ENCODE measurements around the gene ZNF212.

ZNF212 gene

DNA sequence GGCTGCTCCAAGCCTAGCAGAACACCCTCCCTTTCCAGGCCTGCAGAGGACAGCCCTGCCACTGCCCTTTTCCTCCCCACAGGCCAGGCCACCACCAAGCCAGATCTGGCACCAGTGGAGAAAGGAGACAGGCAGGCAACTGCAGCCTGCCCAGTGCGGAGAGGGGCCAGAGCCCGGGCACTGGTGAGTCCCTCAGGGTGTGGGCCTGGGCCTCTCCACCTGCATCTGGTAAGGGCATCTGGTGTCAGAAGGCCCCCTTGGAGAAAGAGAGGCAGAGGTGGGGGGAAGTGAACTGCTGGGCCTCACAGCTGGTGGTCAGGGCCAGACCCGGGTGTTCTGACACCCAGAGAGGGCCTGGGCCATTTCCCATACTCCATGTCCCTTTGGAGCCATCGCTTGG, 50.4 kb downstream of the ZNF212 start:
- no peak for DNase-seq

DNA sequence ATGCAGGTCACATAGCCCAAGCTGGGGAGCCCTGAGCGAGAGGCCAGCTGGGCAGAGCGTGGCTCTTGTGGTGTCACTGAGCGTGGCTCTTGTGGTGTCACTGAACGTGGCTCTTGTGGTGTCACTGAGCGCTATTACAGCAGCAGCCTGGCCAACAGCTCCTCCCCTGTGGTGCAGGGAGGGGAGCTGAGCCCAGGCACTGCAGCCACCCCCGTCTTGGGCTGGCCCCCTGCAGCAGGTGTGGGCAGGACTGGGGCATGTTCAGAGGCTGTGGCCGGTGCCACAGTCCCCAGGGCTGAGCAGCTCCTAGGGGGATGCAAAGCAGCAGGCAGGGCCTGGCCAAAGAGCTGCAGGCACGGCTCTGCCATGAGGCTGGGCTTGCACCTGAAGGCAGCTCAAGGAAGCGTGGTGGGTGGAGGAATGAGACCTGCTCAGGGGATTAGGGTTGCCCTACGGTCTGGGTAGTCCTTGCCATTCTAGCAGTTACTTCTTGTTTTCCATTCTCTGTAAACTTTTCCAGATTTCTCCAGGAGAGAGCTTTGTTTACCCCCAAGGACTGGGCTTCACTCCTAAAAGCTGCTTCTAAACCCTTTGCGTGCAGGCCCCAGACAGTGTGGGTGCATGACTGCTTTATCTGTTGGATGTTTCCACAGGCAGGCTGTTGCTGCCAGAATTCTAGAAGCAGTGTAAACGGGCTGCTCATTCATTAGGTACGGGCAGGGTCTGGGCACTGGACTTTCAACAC, 51.8 kb downstream of the ZNF212 start:
- DNase-seq: no peak

- no peak for DNase-seq
Observed at GRCh38 chr7:149291781-149292461, 52.5 kb downstream of the ZNF212 start.

GRCh38 chr7:149292462-149292823, 53.0 kb downstream of the ZNF212 start:
- no peak for DNase-seq

GRCh38 chr7:149293338-149293737, 53.9 kb downstream of the ZNF212 start:
- DNase-seq: no peak

DNA sequence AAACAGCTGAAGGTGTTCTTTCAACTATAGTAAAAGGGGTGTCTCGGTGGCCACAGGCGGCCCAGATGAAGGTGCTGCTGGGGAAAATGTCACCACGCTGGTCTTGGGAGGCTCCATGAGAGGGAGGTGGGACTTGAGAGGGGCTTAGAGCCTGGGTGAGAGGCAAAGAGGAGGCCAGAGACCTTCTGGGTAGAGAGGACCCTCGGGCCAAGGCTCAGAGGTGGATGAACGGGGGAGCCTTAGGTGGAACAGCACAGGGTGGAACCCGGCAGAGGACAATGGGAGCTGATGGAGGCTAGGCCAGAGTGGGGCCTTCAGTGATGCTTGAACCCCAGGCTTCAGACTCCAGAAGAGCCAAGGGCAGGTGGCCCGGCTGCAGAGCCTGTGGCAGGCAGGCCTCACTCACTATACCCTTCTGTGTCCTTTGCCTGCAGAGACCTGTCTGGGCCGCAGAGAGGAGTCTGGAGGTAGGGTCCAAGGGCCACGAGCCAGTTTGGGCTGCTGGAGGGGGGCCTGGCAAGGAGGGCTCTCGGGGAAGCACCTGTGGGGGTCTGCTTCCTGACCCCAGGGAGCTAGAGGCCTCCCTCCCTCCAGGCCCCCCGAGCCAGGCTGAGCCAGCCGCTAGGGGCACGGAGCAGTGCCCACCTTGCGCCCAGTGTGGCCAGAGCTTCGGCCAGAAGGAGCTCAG, 54.6 kb downstream of the ZNF212 start:
- DNase-seq: no peak

DNA sequence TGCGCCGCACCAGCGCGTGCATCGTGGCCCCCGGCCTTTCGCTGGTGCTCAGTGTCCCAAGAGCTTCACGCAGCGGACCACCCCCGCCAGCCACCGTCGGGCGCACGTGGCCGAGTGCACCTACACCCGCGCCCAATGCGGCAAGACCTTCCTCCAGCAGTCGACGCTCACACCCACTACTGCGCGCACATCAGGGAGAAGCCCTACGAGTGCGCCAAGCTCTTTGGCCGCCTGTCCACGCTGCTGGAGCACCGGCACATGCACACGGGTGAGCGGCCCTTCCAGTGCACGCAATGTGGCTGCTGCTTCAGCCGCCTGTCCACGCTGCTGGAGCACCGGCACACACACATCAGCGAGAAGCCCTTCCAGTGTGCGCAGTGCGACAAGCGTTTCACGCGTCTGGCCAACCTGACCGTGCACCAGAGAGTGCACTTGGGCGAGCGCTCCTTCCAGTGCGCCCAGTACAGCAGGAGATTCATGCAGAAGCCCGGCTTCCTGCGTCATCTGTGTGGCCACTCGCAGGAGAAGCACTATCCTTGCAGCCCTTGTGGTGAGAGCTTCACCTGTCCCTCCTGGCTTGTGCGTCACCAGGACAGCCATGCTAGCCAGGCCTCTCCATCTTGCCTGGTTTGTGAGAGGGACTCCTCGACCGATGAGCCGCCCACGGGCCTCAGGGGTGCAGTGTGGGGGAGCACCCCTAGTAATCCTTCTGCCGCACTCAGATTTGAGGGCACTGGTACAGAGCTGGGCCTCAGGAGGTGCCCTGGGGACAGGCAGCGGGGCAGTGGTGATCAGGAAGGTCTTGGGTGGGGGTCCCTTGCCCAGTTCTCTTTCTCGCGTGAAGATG, 55.4 kb downstream of the ZNF212 start:
- DNase-seq: no peak

- DNase-seq: no peak
Observed at GRCh38 chr7:149295481-149295850, 56.0 kb downstream of the ZNF212 start.

GRCh38 chr7:149296368-149296767, 56.9 kb downstream of the ZNF212 start:
- DNase-seq: no peak

- DNase-seq: no peak
Observed at GRCh38 chr7:149297034-149297755, 57.7 kb downstream of the ZNF212 start.

DNA sequence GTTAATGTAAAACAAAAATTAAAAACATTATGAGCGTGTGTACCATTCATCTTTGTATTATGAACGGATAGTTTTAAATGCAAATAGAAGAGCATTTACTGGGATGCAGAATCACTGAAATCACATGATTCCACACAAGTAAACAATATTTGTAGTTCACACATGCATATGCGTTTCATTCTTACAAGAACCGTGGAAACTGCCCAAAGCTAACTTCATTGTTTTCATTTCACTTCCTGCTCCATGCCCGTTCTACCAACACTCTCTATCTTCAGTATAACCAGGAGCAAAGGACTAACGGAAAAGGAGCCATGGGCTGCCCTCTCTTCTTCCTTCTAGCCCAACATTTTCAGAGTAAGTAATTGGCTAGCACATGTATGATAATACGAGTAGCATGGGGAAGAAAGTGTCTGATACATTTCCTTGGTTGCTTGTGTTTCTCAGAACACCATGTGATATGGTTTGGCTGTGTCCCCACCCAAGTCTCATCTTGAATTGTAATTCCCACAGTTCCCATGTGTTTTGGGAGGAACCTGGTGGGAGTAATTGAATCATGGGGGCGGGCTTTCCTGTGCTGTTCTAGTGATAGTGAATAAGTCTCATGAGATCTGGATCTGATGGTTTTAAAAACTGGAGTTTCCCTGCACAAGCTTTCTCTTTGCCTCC, 61.3 kb downstream of the ZNF212 start:
- DNase-seq: no peak

GRCh38 chr7:149302222-149302621, 62.8 kb downstream of the ZNF212 start:
- DNase-seq: no peak

GRCh38 chr7:149302865-149303264, 63.4 kb downstream of the ZNF212 start:
- DNase-seq: no peak

DNA sequence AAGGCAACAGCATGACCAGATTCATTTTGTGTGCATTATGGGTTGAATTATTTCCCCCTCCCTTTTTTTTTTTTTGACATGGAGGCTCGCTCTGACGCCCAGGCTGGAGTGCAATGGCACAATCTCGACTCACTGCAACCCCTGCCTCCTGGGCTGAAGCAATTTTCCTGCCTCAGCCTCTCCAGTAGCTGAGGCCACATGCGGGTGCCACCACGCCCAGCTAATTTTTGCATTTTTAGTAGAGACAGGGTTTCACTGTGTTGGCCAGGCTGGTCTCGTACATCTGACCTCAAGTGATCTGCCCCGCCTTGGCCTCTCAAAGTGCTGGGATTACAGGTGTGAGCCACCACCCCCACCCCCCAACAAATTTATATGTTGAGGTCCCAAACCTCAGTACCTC, 64.6 kb downstream of the ZNF212 start:
- DNase-seq: no peak

All from NCI-H69 (cell line).